MG63 (cell line): ENCODE data around the gene VPS45. TPM values are rescaled to one million over a fixed set of nuclear protein-coding genes. Genes with fewer than 3 reads are reported as not detected.

Source experiments
- DNase-seq: peaks from one replicate; pipeline ENCODE4 v3.0.0-alpha.2; 2020
- H3K27me3 ChIP-seq: fragments of 250-450 bp; sonication (Bioruptor Pico); 2 replicates; pipeline ENCODE4 v1.5.1; 2020; ENCODE audit warnings: mild to moderate bottlenecking, moderate library complexity
- H3K36me3 ChIP-seq: fragments of 250-450 bp; sonication (Bioruptor Pico); 2 replicates; pipeline ENCODE4 v1.5.1; 2020; ENCODE audit warnings: mild to moderate bottlenecking, moderate library complexity
- H3K4me3 ChIP-seq: fragments of 250-450 bp; sonication (Bioruptor Pico); 2 replicates; pipeline ENCODE4 v1.5.1; 2020; ENCODE audit warnings: mild to moderate bottlenecking, moderate library complexity
- H3K9me3 ChIP-seq: fragments of 250-450 bp; sonication (Bioruptor Pico); 2 replicates; pipeline ENCODE4 v1.5.1; 2020; ENCODE audit warnings: mild to moderate bottlenecking, moderate library complexity
- total RNA-seq: library from RNA; depleted of rRNA; stranded (reverse); fragments of >200 nt; shearing (Covaris generic); gene quantifications from 2 replicates; pipeline ENCODE4 v1.2.3, GENCODE V29; 2014; ENCODE audit warnings: low replicate concordance

The VPS45 gene
- total RNA-seq, 1 experiment from 2014 or later: 26.4 TPM

DNA sequence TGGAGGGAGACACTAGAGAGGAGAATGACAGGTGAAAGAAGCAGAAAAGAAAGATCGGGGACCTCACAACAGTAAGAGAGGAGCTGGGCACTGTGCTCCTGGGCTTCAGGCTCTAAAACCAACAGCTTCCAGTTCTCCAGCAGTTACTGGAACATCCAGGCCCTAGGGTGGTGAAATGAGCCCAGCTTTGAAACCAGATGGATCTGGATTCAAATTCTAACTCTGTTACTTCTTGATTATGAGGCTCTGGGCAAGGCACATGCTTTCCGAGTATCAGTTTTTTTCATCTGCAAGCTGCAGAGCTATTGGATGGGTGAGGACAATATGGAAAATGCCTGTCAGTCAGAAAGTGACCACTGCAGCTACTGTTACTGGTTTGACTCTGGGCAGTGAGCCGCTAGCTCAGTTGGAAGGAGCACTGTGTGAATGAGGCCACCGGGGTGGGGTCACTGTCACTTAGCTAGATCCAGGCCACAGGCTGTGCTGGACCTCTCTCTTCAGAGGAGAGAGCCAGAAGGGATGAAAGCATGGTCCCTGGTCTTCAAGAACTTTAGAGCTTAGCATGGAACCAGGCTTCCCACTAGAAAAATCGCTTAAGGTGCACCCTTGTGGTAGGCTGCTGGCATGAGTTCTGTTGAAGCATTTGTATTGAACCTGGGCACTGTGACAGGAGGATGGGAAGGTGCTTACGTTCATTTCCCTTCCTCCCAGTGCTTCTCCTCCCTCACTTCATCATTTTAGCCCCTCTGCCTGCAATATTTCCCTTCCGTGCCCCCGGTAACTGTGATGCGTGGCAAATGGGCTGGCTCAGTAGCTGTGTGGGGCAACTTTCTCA is 94.4 kb downstream of the VPS45 start:
- no peak overlapping the region for H3K4me3 ChIP-seq
- H3K27me3 ChIP-seq: no peaks in the 10 kb centered on the region
- peaks cover 10% of the 10 kb centered on the region for H3K36me3 ChIP-seq
- H3K9me3 ChIP-seq: no peaks in the 10 kb centered on the region
- no peak for DNase-seq

DNA sequence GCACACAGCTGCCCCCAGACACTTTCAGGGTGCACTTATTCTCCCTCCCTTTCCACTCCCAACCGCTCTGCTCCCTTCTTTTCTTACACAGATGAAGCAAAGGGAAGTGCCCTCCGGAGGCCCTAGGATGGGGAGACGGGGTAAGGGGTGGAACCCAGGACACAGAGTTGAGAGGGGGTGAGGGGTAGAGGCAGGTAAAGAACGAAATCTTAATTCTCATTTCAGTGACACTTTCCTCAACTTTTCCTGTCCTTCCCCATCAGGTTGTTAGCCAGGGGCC is 94.9 kb downstream of the VPS45 start:
- no peaks in the 10 kb centered on the region for H3K27me3 ChIP-seq
- no peak for DNase-seq
- H3K4me3 ChIP-seq: no peak overlapping the region
- H3K36me3 ChIP-seq: peaks cover 8% of the 10 kb centered on the region
- no peaks in the 10 kb centered on the region for H3K9me3 ChIP-seq

GRCh38 chr1:150162862-150163706 is 95.5 kb downstream of the VPS45 start:
- DNase-seq: peak; percentile 41
- H3K9me3 ChIP-seq: no peaks in the 10 kb centered on the region
- H3K36me3 ChIP-seq: peaks cover 4% of the 10 kb centered on the region
- no peaks in the 10 kb centered on the region for H3K27me3 ChIP-seq
- H3K4me3 ChIP-seq: no peak overlapping the region

DNA sequence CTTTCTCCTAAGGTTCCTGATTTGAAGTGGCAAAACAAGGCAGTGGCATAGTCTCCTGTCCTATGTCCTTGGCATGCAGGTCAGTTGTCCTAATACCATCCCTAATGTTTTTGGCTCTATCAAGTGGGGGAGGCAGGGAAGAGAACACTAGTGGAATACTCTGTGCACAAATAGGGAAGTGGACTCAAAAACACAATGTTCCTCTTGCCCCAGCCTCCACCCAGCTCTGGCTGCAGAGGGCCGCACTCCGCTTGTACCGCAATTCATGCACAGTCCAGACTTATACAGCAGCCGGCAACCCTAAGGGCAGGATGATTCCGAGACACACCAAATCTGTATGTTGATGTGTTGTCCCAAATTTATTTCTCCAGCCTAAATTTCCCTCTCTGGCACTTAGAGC is 96.6 kb downstream of the VPS45 start:
- Histone ChIP-seq H3K36me3 (peaks cover 2% of the 10 kb centered on the region; the same call in 1 of the 2 replicates), H3K27me3 (no peaks in the 10 kb centered on the region), H3K4me3 (no peak overlapping the region), H3K9me3 (no peaks in the 10 kb centered on the region)
- no peak for DNase-seq

DNA sequence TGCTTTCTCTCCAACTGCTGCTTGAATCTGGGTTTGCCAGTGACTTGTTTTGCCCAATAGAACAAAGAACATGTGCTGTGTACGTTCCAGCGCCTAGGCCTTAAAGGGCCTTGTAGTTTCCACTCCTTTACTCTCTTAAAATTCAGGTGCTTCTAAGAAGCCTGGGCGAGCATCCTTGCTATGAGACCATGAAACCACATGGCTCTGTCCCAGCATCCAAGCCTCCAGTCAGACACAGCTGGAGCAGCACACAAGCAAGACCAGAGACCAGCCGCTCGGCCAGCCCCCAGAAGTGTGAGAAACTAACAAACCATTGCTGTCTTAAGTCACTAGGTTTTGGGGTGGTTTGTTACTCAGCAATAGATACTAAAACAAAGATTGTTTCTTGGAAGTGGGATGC is 97.2 kb downstream of the VPS45 start:
- Histone ChIP-seq H3K27me3 (no peaks in the 10 kb centered on the region), H3K9me3 (no peaks in the 10 kb centered on the region), H3K36me3 (peaks cover 2% of the 10 kb centered on the region; the same call in 1 of the 2 replicates), H3K4me3 (no peak overlapping the region)
- no peak for DNase-seq

DNA sequence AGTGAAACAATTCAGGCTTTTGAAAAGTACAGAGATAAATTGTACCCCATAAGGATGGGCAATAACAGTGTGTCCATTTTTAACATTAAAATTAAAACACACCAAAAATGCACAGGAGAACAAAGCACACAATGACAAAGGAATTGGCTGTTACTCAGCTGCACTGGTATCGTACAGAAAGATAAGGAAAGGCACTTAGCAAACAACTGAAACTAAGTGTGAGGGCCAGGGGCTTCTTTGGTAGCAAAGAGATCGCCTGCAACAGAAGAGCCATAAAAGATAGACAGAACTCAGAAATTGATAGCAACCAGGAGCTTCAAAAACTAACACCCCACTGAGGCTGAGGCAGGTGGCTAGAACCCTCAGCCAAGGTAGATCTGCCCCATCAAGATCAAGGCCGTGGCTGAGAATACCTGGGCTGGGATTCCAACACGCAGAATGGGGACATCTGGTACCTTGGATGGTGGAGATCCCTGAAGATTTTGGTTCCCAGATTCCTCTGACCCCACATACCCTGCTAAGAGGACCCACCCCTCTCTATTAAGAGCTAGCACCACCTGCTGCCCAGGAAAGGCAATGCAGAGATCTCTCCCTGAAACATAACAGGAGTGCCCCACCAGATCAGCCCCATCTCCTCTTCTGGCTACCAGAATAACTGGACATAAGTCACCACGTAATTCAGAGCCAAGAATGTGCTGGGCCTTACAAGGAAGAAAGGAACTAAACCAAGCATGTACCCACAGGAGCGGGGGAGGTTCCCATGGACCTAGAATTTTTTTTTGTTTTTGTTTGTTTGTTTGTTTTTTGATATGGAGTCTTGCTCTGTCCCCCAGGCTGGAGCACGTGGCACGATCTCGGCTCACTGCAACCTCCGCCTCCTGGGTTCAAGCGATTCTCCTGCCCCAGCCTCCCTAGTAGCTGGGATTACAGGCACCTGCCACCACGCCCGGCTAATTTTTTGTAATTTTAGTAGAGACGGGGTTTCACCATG is 98.3 kb downstream of the VPS45 start:
- Histone ChIP-seq H3K9me3 (no peaks in the 10 kb centered on the region), H3K4me3 (no peak overlapping the region)
- DNase-seq: peak; percentile 44

DNA sequence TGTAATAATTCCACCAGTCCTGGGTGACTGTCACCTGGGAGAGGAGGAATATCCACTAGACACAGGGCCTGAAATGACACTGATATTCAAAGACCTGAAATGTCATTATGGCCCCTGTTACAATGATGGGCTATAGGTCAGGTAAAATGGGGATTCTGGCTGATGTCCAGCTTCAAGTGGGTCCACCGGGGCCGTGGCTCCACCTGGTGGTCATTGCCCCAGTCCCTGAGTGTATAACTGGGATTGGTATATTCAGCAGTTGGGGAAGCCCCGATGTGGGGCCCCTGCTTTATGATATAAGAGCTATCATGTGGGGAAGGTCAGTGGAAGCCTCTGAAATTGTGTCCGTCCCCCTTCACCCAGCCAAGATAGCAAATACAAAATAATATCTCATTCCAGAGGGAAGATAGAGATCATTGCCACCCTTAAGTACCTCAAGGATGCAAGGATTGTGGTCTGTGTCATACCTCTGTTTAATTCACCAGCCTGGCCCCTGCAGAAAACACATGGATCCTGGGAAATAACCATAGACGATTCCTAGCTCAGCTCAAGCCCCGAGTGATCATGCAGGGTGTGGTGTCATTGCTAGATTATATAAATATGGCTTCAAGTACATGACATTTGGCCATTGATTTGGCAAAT is 101.5 kb downstream of the VPS45 start:
- DNase-seq: peak; percentile 52
- Histone ChIP-seq H3K27me3 (no peaks in the 10 kb centered on the region), H3K4me3 (no peak overlapping the region), H3K9me3 (no peaks in the 10 kb centered on the region), H3K36me3 (no peaks in the 10 kb centered on the region)

More for the DNA sequence above, 98.3 kb downstream of the VPS45 start:
- Histone ChIP-seq H3K27me3 (no peaks in the 10 kb centered on the region), H3K36me3 (no peaks in the 10 kb centered on the region)

GRCh38 chr1:150171801-150172200 is 104.2 kb downstream of the VPS45 start:
- no peak for DNase-seq
- Histone ChIP-seq H3K4me3 (no peak overlapping the region), H3K9me3 (no peaks in the 10 kb centered on the region)

DNA sequence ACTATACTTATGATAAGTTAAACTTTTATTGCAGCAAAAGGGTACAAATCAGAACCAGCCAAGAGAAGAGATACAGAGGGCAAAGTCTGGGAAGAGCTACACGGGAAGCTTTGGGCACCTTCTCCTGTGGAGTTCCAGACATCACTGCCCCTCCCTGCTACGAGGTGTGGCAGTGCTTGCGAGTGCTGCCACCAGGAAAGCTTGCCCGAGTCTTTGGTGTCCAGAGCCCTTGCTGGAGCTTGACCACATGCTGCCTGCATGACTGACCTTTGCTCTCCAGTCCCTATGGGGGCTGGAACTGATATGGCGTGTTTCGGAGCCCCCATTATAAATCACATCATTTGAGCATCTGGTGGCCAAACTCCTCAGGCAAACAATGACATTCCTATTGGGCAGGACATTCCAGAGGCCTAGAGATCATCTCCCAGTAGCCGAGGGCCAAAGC is 105.6 kb downstream of the VPS45 start:
- Histone ChIP-seq H3K4me3 (no peak overlapping the region), H3K9me3 (no peaks in the 10 kb centered on the region), H3K36me3 (no peaks in the 10 kb centered on the region), H3K27me3 (no peaks in the 10 kb centered on the region)
- no peak for DNase-seq

More at GRCh38 chr1:150171801-150172200, 104.2 kb downstream of the VPS45 start:
- H3K27me3 ChIP-seq: no peaks in the 10 kb centered on the region
- no peaks in the 10 kb centered on the region for H3K36me3 ChIP-seq

DNA sequence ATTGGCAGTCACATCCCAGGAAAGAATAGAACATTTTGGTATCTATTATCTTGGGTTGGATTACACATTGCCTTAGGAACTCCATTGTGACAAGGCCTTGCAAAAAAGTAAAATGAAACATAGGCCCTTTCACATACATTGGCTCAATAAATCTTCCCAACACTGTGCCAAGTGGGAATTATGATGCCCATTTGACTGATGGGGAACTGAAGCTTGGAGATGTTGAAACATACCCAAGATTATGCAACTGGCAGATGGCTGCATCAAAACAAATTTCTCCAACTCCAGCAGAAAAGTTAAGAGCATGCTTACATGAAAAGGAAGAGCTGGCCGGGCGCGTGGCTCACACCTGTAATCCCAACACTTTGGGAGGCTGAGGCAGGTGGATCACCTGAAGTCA is 109.0 kb downstream of the VPS45 start:
- no peaks in the 10 kb centered on the region for H3K9me3 ChIP-seq
- H3K4me3 ChIP-seq: no peak overlapping the region
- H3K27me3 ChIP-seq: no peaks in the 10 kb centered on the region
- no peaks in the 10 kb centered on the region for H3K36me3 ChIP-seq
- no peak for DNase-seq

- Histone ChIP-seq H3K9me3 (no peaks in the 10 kb centered on the region), H3K36me3 (no peaks in the 10 kb centered on the region), H3K27me3 (no peaks in the 10 kb centered on the region), H3K4me3 (no peak overlapping the region)
- no peak for DNase-seq
Measured at GRCh38 chr1:150178548-150178947, 111.0 kb downstream of the VPS45 start.

DNA sequence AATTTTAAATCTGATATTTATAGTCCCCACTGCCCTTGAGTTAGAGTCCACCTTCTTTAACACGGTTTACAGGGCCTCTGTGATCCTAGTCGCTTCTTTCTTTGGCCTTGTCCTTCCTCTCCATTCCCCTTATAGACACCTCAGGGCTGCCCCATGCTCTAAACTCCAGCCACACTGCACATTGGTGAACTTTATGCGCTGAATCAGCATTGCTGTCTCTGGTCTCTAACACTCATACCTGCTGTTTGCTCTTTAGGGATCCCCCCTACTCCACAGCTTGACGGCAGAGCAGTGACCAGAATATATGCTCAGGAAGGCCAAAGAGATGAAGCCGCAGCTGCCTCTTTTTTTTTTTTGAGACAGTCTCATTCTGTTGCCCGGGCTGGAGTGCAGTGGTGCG is 112.3 kb downstream of the VPS45 start:
- no peak for DNase-seq
- no peak overlapping the region for H3K4me3 ChIP-seq
- H3K9me3 ChIP-seq: no peaks in the 10 kb centered on the region
- H3K36me3 ChIP-seq: no peaks in the 10 kb centered on the region
- no peaks in the 10 kb centered on the region for H3K27me3 ChIP-seq

GRCh38 chr1:150180474-150180873 is 112.9 kb downstream of the VPS45 start:
- Histone ChIP-seq H3K36me3 (no peaks in the 10 kb centered on the region), H3K9me3 (no peaks in the 10 kb centered on the region), H3K27me3 (no peaks in the 10 kb centered on the region), H3K4me3 (no peak overlapping the region)
- no peak for DNase-seq

GRCh38 chr1:150182247-150182646 is 114.7 kb downstream of the VPS45 start:
- no peaks in the 10 kb centered on the region for H3K36me3 ChIP-seq
- no peak overlapping the region for H3K4me3 ChIP-seq

GRCh38 chr1:150183061-150183460 is 115.5 kb downstream of the VPS45 start:
- Histone ChIP-seq H3K4me3 (no peak overlapping the region), H3K9me3 (no peaks in the 10 kb centered on the region), H3K27me3 (no peaks in the 10 kb centered on the region), H3K36me3 (no peaks in the 10 kb centered on the region)
- no peak for DNase-seq

More at GRCh38 chr1:150182247-150182646, 114.7 kb downstream of the VPS45 start:
- no peak for DNase-seq
- Histone ChIP-seq H3K9me3 (no peaks in the 10 kb centered on the region), H3K27me3 (no peaks in the 10 kb centered on the region)

DNA sequence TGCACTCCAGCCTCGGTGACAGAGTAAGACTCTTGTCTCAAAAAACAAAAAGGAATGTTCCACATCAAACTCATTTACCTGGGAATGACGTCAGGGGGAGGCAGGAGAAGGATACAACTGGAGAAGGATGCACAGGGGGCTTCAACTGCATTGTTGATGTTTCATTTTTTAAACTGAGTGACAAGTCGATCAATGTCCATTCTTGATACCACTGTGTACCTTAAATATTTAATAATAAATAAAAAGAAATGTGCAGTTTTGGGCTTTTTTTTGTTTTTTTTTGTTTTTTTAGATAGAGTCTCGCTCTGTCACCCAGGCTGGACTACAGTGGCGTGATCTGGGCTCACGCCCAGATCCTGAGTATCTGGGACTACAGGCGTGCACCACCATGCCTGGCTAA is 117.9 kb downstream of the VPS45 start:
- no peaks in the 10 kb centered on the region for H3K36me3 ChIP-seq
- no peaks in the 10 kb centered on the region for H3K9me3 ChIP-seq
- no peak for DNase-seq
- no peaks in the 10 kb centered on the region for H3K27me3 ChIP-seq
- no peak overlapping the region for H3K4me3 ChIP-seq
